Stomach smooth muscle (tissue), 2 donors: ENCODE data around the gene MAPK7.

Source experiments
- H3K27ac ChIP-seq: one replicate; pipeline ENCODE4 v1.7.0; 2013; ENCODE audit warnings: mild to moderate bottlenecking, low read length, inconsistent platforms
- H3K27me3 ChIP-seq, 2 donors: one replicate each; pipeline ENCODE4 v1.7.0; 2013; ENCODE audit warnings: low read length in 2 of 2; ENCODE audit not compliant: insufficient read depth in 2 of 2, control insufficient read depth in 1 of 2
- H3K36me3 ChIP-seq, 2 donors: one replicate each; pipeline ENCODE4 v1.7.0; 2013; ENCODE audit warnings: low read length in 2 of 2; ENCODE audit not compliant: control insufficient read depth in 2 of 2, insufficient read depth in 2 of 2
- H3K4me1 ChIP-seq: one replicate; pipeline ENCODE4 v1.7.0; 2013; ENCODE audit warnings: low read length; ENCODE audit not compliant: control insufficient read depth, insufficient read depth
- H3K4me3 ChIP-seq, 2 donors: one replicate each; pipeline ENCODE4 v1.7.0; 2013; ENCODE audit warnings: low read length in 2 of 2
- H3K9ac ChIP-seq, 2 donors: one replicate each; pipeline ENCODE4 v1.7.0; 2013; ENCODE audit warnings: low read length in 2 of 2, mild to moderate bottlenecking in 1 of 2
- H3K9me3 ChIP-seq, 2 donors: one replicate each; pipeline ENCODE4 v1.7.0; 2013; ENCODE audit warnings: low read length in 2 of 2; ENCODE audit not compliant: control insufficient read depth in 2 of 2
- donor health status: healthy.
- donor health status: Pancreatic carcinoma.

The MAPK7 gene

GRCh38 chr17:19364699-19365498 is 13.4 kb upstream of the MAPK7 start:
- Histone ChIP-seq H3K27me3 (no peaks in the 10 kb centered on the region), H3K4me1 (peaks cover 11% of the 10 kb centered on the region), H3K9ac (no peak overlapping the region), H3K9me3 (no peaks in the 10 kb centered on the region), H3K4me3 (no peak overlapping the region), H3K27ac (no peak overlapping the region), H3K36me3 (no peaks in the 10 kb centered on the region)

DNA sequence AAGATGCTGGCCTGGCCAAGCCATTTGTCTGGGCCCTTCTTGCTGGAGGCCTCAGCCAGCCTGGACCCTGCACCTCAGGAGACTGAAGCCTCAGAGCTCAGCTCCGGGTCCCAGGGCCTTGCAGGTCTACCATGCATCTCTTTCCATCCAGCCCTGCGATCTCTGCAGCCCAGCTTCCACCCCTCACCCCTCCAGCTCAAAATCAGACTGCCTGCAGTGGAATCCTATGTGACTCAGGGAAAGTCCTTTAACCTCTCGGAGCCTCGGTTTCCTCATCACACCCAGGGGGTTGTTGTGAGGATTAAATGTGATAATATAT is 12.8 kb upstream of the MAPK7 start:
- H3K4me3 ChIP-seq = no peak overlapping the region
- no peaks in the 10 kb centered on the region for H3K36me3 ChIP-seq
- H3K4me1 ChIP-seq = peaks cover 11% of the 10 kb centered on the region
- H3K27me3 ChIP-seq = no peaks in the 10 kb centered on the region
- H3K27ac ChIP-seq = no peak overlapping the region
- no peak overlapping the region for H3K9ac ChIP-seq
- H3K9me3 ChIP-seq = no peaks in the 10 kb centered on the region

DNA sequence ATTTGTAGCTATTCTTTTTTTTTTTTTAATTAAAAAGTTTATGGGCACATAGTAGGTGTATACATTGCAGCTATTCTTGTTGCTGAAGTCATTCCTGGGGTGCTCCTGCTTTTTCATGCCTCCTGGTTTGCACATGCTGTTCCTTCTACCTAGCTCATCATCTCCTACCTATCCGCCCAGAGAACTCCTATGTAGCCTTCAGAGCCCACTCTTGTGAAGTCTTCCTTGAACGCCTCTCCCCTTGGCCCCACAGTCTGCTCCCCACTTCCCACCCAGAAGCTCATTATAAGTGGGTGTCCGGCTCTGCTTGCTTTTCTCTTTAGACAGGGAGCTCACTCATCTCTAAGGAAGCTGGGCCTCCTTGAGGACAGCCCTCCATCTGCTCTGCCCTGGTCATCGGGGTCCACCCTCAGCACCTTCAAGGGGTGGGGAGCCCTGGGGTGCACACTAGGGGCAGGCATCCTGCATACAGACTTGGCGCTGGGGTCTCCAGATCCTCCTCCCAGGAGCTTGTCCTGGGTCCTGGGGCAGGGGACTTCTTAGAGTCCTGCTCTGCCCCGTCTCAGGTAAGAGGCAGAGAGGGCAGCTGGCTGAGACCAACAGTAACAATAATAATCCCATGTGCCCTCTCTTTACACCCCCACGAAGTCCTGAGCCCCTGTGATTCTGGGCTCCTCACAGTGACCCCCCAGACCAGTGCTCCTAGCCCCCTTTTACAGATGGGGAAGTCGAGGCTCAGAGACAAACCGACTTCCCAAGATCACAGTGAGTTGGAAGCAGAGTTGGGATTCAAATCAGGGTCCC is 12.3 kb upstream of the MAPK7 start:
- H3K27ac ChIP-seq = no peak overlapping the region
- no peaks in the 10 kb centered on the region for H3K9me3 ChIP-seq
- H3K27me3 ChIP-seq = no peaks in the 10 kb centered on the region
- H3K4me1 ChIP-seq = peaks cover 14% of the 10 kb centered on the region
- H3K9ac ChIP-seq = no peak overlapping the region
- H3K36me3 ChIP-seq = no peaks in the 10 kb centered on the region
- H3K4me3 ChIP-seq = no peak overlapping the region

DNA sequence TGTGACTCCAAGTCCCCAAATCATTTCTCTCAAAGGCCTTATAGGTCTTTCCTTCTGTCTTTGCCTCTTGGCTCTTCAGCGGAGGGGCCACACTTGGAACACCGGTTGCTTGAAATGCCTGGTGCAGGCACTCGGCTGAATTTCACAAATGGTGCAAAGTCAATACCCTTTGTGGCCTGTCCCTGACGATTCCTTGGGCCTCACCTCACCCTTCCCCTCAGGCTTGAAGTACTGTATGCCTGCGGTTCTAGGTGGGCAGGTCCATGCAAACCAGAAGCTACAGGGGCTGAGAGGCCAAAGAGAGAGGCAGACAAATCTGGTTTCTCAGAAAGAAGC is 11.7 kb upstream of the MAPK7 start:
- Histone ChIP-seq H3K27me3 (no peaks in the 10 kb centered on the region), H3K9ac (no peak overlapping the region), H3K9me3 (no peaks in the 10 kb centered on the region), H3K27ac (no peak overlapping the region), H3K36me3 (no peaks in the 10 kb centered on the region), H3K4me1 (peaks cover 13% of the 10 kb centered on the region), H3K4me3 (no peak overlapping the region)

GRCh38 chr17:19368229-19368628 is 10.1 kb upstream of the MAPK7 start:
- no peak overlapping the region for H3K9ac ChIP-seq
- peaks cover 4% of the 10 kb centered on the region for H3K4me1 ChIP-seq
- no peak overlapping the region for H3K27ac ChIP-seq
- H3K9me3 ChIP-seq = no peaks in the 10 kb centered on the region
- H3K4me3 ChIP-seq = no peak overlapping the region
- no peaks in the 10 kb centered on the region for H3K27me3 ChIP-seq
- H3K36me3 ChIP-seq = no peaks in the 10 kb centered on the region

GRCh38 chr17:19369107-19369778 is 9.1 kb upstream of the MAPK7 start:
- Histone ChIP-seq H3K9ac (no peak overlapping the region), H3K4me3 (no peak overlapping the region), H3K27ac (no peak overlapping the region), H3K27me3 (no peaks in the 10 kb centered on the region), H3K36me3 (no peaks in the 10 kb centered on the region), H3K4me1 (peaks cover 2% of the 10 kb centered on the region), H3K9me3 (no peaks in the 10 kb centered on the region)

- Histone ChIP-seq H3K36me3 (no peaks in the 10 kb centered on the region), H3K9ac (no peak overlapping the region), H3K27me3 (no peaks in the 10 kb centered on the region), H3K27ac (no peak overlapping the region), H3K4me1 (peaks cover 2% of the 10 kb centered on the region), H3K9me3 (no peaks in the 10 kb centered on the region), H3K4me3 (no peak overlapping the region)
Measured at GRCh38 chr17:19369846-19370492, 8.3 kb upstream of the MAPK7 start.

GRCh38 chr17:19370493-19370960 is 7.8 kb upstream of the MAPK7 start:
- H3K9ac ChIP-seq = no peak overlapping the region
- H3K27ac ChIP-seq = no peak overlapping the region
- H3K36me3 ChIP-seq = no peaks in the 10 kb centered on the region
- no peaks in the 10 kb centered on the region for H3K9me3 ChIP-seq
- peaks cover 2% of the 10 kb centered on the region for H3K4me1 ChIP-seq
- no peak overlapping the region for H3K4me3 ChIP-seq
- H3K27me3 ChIP-seq = no peaks in the 10 kb centered on the region

- H3K4me3 ChIP-seq = no peak overlapping the region
- H3K4me1 ChIP-seq = peaks cover 2% of the 10 kb centered on the region
- no peaks in the 10 kb centered on the region for H3K36me3 ChIP-seq
- no peaks in the 10 kb centered on the region for H3K9me3 ChIP-seq
- no peaks in the 10 kb centered on the region for H3K27me3 ChIP-seq
- H3K27ac ChIP-seq = no peak overlapping the region
- no peak overlapping the region for H3K9ac ChIP-seq
Measured at GRCh38 chr17:19371259-19372010, 6.9 kb upstream of the MAPK7 start.

GRCh38 chr17:19372011-19372370 is 6.3 kb upstream of the MAPK7 start:
- Histone ChIP-seq H3K9ac (no peak overlapping the region), H3K36me3 (no peaks in the 10 kb centered on the region), H3K27ac (no peak overlapping the region), H3K4me3 (no peak overlapping the region), H3K27me3 (no peaks in the 10 kb centered on the region), H3K4me1 (peaks cover 5% of the 10 kb centered on the region), H3K9me3 (no peaks in the 10 kb centered on the region)
